Neural crest cell (in vitro differentiated cells): ENCODE measurements around the gene RAI1. TPM values are rescaled to one million over a fixed set of nuclear protein-coding genes. Genes with fewer than 3 reads are reported as not detected.
"Not testable (repeated sequence)": the region's sequence is repeated elsewhere in the genome, so short reads cannot be mapped to it uniquely, and the experiment has no call there.

Source experiments
- DNase-seq: peaks from one replicate; pipeline ENCODE4 v3.0.0; 2021; ENCODE audit warnings: low read depth, mixed read lengths, low spot score
- H3K27ac Mint-ChIP-seq: one replicate; pipeline ENCODE4 v1.8.0; 2021; ENCODE audit warnings: mild to moderate bottlenecking, mixed read lengths; ENCODE audit not compliant: unreplicated experiment
- H3K27me3 Mint-ChIP-seq: 2 replicates; pipeline ENCODE4 v1.8.0; 2021; ENCODE audit warnings: low read depth, mild to moderate bottlenecking, mixed read lengths
- H3K36me3 Mint-ChIP-seq: 2 replicates; pipeline ENCODE4 v1.8.0; 2021; ENCODE audit warnings: low read depth, mild to moderate bottlenecking, mixed read lengths
- H3K4me1 Mint-ChIP-seq: 2 replicates; pipeline ENCODE4 v1.8.0; 2021; ENCODE audit warnings: mixed read lengths
- H3K4me3 Mint-ChIP-seq: one replicate; pipeline ENCODE4 v1.8.0; 2021; ENCODE audit warnings: mild to moderate bottlenecking, mixed read lengths
- H3K9me3 Mint-ChIP-seq: 2 replicates; pipeline ENCODE4 v1.8.0; 2021; ENCODE audit warnings: mixed read lengths
- CTCF ChIP-seq: fragments of 200-600 bp; sonication (generic); conservative IDR thresholded peaks from 2 replicates; pipeline ENCODE4 v1.5.0; 2021; ENCODE audit warnings: antibody characterized with exemption, mild to moderate bottlenecking
- total RNA-seq: library from RNA; stranded (reverse); gene quantifications from 2 replicates; pipeline ENCODE4 v1.2.1, GENCODE V29; 2021

The RAI1 gene
- total RNA-seq, 1 donor from 2014 or later: 54.0 TPM

GRCh38 chr17:17636272-17636885 lies 44.9 kb upstream of the RAI1 start:
- H3K9me3 Mint-ChIP-seq: no peaks in the 10 kb centered on the region
- H3K4me1 Mint-ChIP-seq: no peaks in the 10 kb centered on the region
- DNase-seq: no peak
- no peak overlapping the region for H3K4me3 Mint-ChIP-seq
- no peaks in the 10 kb centered on the region for H3K36me3 Mint-ChIP-seq
- H3K27ac Mint-ChIP-seq: no peak overlapping the region
- TF ChIP-seq CTCF: no peak
- no peaks in the 10 kb centered on the region for H3K27me3 Mint-ChIP-seq

- Mint-ChIP-seq H3K27me3 (no peaks in the 10 kb centered on the region), H3K27ac (no peak overlapping the region), H3K36me3 (no peaks in the 10 kb centered on the region), H3K4me1 (peaks cover 5% of the 10 kb centered on the region), H3K4me3 (no peak overlapping the region), H3K9me3 (no peaks in the 10 kb centered on the region)
- no peak for DNase-seq
- no peak for TF ChIP-seq CTCF
These were observed 42.8 kb upstream of the RAI1 start for GRCh38 chr17:17638467-17638866.

GRCh38 chr17:17639661-17640270 lies 41.5 kb upstream of the RAI1 start:
- H3K4me3 Mint-ChIP-seq, H3K9me3 Mint-ChIP-seq, H3K27me3 Mint-ChIP-seq, DNase-seq, H3K36me3 Mint-ChIP-seq, H3K4me1 Mint-ChIP-seq, H3K27ac Mint-ChIP-seq: not testable (repeated sequence)

- peaks cover 5% of the 10 kb centered on the region for H3K36me3 Mint-ChIP-seq
- H3K4me1 Mint-ChIP-seq: peaks cover 5% of the 10 kb centered on the region
- H3K4me3 Mint-ChIP-seq: no peak overlapping the region
- no peak overlapping the region for H3K27ac Mint-ChIP-seq
- DNase-seq: peak; percentile 90
- TF ChIP-seq CTCF: peak; percentile 96
- no peaks in the 10 kb centered on the region for H3K9me3 Mint-ChIP-seq
- H3K27me3 Mint-ChIP-seq: peaks cover 2% of the 10 kb centered on the region
These were observed 39.4 kb upstream of the RAI1 start for GRCh38 chr17:17641621-17642409.

- not testable (repeated sequence) for H3K27me3 Mint-ChIP-seq
These were observed 36.1 kb upstream of the RAI1 start for GRCh38 chr17:17645148-17645547.

GRCh38 chr17:17645961-17646360 lies 35.3 kb upstream of the RAI1 start:
- H3K27ac Mint-ChIP-seq: no peak overlapping the region
- TF ChIP-seq CTCF: no peak
- H3K36me3 Mint-ChIP-seq: peaks cover 5% of the 10 kb centered on the region
- H3K9me3 Mint-ChIP-seq: peaks cover 2% of the 10 kb centered on the region
- H3K4me1 Mint-ChIP-seq: peaks cover 5% of the 10 kb centered on the region
- no peak overlapping the region for H3K4me3 Mint-ChIP-seq
- DNase-seq: no peak
- peaks cover 2% of the 10 kb centered on the region for H3K27me3 Mint-ChIP-seq

More at GRCh38 chr17:17645148-17645547, 36.1 kb upstream of the RAI1 start:
- not testable (repeated sequence) for H3K4me1 Mint-ChIP-seq, DNase-seq, H3K9me3 Mint-ChIP-seq, H3K27ac Mint-ChIP-seq, H3K36me3 Mint-ChIP-seq, H3K4me3 Mint-ChIP-seq
